ENCODE measurements around the gene TBC1D16.

DNA sequence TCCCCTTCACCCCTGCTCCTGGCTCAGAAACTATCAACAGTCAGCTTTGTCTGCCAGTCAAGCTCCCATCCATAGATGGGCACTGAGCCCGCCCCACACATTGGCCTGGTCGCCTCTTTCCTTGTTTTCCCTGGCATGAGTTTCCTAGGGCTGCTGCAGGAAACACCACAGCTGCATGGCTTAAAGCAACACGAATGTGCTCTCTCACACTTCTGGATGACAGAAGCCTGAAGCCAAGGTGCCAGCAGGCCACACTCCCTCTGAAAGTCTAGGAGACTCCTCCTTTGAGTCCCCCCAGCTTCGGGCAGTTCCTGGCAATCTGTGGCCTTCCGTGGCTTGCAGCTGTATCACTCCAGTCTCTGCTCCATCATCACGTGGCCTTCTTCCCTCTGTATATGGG is 69.9 kb downstream of the TBC1D16 start:
- TF ChIP-seq, protein P1, sequence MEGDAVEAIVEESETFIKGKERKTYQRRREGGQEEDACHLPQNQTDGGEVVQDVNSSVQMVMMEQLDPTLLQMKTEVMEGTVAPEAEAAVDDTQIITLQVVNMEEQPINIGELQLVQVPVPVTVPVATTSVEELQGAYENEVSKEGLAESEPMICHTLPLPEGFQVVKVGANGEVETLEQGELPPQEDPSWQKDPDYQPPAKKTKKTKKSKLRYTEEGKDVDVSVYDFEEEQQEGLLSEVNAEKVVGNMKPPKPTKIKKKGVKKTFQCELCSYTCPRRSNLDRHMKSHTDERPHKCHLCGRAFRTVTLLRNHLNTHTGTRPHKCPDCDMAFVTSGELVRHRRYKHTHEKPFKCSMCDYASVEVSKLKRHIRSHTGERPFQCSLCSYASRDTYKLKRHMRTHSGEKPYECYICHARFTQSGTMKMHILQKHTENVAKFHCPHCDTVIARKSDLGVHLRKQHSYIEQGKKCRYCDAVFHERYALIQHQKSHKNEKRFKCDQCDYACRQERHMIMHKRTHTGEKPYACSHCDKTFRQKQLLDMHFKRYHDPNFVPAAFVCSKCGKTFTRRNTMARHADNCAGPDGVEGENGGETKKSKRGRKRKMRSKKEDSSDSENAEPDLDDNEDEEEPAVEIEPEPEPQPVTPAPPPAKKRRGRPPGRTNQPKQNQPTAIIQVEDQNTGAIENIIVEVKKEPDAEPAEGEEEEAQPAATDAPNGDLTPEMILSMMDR (IDR thresholded peaks at IDR 0.05; ENCODE audit: borderline replicate concordance, extremely low read depth, low read length, poor library complexity, severe bottlenecking): no peak
- no peak for TF ChIP-seq EZH2 (IDR thresholded peaks at IDR 0.05; ENCODE audit: borderline replicate concordance, low read depth, low read length, severe bottlenecking)
